HG02642 (cell line): ENCODE measurements around the gene SH2D4B.
"Not testable (repeated sequence)": the region's sequence is repeated elsewhere in the genome, so short reads cannot be mapped to it uniquely, and the experiment has no call there.

Experiments
- ATAC-seq: cut with Tn5 transposase; IDR thresholded peaks from one replicate; pipeline ENCODE4 v1.9.1; 2021; ENCODE audit warnings: mild to moderate bottlenecking; ENCODE audit not compliant: unreplicated experiment, poor library complexity

Gene SH2D4B

DNA sequence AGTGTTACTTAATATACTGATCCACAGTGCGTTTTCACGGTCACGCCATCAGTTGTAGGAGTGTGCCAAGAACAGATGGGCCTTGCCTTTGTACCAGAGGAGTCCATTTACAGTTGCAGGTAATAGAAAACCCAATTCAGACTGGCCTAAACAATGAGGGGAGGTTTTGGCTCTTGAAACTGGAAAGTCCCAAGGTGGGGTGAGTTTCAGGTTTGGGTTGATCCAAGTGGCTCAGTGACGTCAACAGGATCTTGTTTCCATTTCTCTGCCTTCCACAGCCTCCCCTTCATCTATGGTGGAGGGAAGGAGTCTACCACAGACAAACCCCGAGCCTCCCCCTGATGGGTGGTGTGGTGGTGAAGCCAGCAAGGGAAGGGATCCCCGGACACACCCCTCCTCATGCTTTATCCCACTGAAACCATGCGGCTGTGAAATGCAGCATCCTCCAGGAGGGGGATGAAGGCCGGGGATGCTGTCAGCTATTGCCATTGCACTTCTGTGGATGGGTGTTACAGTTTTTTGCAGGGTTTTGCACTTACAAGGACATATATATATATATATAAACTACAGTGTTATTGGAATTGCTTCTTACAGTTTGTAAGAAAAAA is 14.8 kb upstream of the SH2D4B start:
- ATAC-seq, result no peak

DNA sequence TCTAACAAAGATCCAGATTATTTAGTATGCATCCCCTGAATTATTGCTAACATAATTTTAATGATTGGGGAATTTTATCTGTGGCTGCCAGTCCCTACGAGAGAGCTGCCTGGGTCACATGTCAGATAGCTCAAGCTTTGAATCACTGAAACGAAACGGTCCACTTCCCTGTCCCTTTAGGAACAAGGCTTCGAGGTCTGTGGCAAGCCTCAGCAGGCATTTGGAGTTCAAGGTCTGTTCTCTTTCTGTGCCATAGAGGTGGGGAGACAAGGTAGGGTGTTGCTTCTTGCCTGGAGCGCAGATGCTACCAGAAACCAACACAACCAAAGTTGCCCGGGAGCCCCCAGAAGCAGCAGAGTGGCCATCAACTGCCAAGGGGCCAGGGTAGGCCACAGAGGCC is 13.9 kb upstream of the SH2D4B start:
- ATAC-seq, result no peak

DNA sequence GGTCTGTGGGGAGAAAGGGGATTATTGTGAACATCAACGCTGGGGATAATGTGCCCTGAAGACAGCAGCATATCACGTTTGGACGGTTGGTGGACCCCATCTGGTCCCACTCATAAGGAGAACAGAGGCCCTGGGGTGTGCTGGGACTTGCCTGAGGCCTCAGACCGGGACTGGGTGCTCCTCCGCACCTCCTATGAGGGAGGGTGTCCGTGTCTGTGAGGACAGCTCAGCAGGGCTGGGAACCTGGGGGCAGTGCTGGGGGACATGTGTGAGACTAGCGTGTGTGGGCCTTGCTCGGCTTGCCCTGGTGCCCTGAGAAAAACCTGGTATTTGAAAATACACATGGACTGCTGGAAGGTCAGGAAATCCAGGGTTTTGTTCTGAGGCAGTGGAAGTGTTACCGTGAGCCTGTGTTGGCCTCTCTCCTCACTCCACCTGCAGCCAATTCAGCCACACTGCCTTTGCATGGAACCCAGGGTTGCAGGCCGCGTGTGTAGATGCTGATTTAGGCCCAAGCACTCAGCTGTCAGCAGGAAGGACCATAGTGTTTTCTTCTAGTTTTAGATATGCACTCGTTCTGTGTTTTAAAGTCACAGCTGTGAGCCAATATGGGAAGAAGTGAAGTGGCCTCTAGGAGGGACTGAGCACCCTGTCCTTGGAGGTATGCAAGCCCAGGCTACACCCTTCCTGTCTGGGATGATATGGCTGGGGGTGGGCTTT is 13.4 kb upstream of the SH2D4B start:
- no peak for ATAC-seq

DNA sequence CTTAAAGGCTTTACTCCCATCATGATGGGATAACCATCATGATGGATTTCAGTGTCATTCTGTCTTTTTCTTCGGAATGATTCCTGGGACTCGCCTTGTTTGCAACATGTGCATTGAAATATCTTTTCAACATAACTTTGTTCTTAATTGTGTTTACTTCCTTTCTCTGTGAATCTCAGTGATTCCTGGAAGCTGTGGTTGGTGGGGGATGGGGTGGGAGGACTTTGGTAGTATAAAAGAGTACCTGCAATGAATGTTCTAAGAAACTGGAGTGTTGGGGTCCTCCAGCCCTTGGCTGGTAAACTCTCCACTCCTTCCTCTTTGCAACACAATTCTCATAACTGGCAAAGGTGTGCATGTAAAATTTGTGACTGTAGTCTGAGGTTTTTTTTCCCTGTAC is 11.5 kb upstream of the SH2D4B start:
- ATAC-seq, result no peak

DNA sequence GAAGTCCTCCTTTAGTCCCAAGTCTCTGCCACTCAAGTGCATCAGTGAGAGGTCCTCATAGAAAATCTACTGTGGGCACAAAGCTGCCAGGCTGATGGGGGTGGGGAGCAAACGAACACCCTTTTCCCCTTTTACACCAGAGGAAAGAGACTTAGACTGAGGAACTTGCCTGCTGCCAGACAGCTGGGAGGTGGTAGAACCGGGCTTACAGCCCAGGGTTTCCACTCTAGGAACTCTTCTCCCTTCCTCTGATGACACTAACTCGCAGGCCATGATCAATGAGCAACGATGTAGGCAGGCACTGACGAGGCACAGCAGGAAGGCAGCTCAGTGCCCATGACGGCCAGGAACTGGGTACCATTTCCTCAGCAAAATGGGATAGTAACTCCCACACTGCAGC is 11.0 kb upstream of the SH2D4B start:
- no peak for ATAC-seq

DNA sequence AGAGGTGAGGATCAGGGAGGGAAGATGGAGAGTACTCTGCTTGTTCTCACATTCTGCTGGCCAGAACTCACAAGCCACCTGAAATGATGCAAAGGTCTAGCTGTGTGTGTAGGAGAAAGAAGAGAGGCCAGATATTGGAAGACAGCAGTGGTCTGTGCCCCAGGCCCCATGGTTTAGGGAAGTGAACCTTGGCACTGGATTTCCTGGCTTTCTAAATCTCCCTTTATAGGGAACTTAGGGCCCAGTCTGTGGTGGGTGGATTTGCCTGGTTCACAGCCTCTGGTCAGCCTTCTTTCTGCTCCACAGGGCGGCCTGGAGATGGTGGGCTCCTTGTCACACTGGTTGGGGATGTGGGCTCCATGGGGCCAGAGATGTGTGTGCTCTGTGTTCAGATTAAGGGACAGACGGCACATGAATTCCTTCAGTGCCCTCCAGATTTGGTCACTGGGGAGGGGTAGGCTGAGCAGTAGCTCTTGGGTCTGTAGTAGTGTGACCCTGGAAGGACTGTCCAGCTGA is 9.5 kb upstream of the SH2D4B start:
- ATAC-seq, result no peak

DNA sequence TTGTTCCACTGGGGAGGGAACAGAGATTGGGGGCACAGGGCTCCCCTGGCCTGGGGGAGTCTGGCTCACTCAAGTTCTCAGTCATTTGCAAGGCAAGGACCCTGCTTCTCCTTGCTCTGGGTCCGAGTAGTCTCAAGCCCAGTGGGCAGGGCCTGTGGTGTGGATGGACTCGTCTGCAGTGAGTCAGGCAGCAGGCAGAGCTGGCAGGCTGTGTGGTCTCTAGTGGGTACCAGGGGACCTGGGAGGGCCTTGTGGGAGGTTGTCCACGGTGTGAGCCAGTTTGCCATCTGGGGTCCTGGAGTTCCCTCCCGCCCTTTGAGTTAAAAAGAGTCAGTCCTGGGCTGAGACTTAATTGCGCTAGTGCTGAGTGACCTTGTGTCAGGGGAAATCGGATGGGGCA is 8.8 kb upstream of the SH2D4B start:
- no peak for ATAC-seq

DNA sequence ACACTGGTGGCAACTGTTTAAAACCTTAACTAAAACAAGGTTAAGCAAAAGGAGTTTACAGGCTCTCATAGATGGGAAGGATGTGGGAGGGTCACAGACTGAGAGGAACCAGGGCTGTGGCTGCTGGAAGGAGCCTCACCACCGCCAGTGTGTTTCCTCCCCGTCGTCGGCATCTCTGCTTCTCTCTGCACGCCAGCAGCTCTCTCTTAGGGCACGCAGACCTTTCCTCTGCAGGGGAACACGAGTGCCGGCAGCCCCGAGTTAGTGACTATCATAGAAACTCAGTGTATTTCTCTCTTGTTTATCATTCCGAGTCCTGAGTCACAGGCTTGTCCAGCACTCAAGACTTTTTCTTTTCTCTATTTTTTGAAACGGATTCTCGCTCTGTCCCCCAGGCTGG is 8.1 kb upstream of the SH2D4B start:
- ATAC-seq, result no peak

DNA sequence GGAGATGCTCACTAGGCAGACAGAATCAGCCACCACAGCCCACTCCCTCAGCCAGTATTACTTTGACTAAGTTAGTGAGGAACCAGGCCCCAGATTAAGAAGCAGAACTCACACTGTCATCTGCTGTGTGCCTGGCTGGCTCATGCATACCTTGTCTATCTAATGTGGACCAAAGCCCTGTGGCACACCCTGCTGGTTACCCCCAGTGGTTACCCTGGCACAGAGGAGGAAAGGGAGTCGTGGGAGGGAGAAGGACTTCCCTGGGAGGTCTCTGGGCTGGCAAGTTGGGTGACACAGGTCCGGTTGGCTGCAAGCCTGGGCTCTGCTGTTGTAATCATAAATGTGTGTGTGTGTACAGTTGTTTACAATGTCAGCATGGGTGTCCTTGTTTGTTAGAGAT is 7.5 kb upstream of the SH2D4B start:
- ATAC-seq, result peak; percentile 39

DNA sequence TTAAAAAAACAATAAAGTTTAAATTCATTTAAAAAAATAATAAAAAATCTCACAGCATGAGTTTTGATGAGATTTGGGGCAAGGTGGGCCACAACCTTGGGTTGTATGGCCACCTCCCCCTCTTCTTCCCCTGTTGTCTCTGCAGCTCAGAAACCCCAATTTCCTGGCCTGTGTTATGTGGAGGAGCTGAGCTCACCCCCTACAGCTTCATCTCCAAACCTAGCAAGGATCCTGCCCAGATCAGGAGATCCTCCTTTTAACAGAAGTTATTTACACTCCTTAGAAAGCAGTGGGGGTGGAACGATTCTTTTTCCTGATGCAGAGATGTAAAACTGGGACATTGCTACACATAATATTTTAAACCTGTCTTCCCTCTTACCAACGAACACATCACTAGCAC is 6.9 kb upstream of the SH2D4B start:
- ATAC-seq, result no peak

DNA sequence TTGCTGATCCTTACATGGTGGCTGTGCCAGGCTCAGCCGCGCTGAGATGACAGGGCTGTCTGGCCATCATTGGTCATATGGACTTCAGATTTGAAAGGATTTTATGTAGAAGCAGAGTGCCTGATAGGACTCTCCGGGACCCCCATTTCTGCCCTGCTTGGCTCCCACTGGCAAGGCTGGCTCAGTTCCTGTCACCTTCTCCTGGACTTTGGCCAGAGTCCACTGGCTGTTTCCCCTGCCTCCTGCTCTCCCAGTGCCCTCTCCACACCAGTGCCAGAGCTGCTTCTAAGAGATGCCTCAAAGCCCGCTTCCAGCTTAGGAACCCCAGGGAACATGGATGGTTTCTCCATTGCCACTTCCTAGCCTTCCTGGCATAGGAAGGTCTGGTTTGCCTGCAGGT is 5.1 kb upstream of the SH2D4B start:
- ATAC-seq, result no peak

DNA sequence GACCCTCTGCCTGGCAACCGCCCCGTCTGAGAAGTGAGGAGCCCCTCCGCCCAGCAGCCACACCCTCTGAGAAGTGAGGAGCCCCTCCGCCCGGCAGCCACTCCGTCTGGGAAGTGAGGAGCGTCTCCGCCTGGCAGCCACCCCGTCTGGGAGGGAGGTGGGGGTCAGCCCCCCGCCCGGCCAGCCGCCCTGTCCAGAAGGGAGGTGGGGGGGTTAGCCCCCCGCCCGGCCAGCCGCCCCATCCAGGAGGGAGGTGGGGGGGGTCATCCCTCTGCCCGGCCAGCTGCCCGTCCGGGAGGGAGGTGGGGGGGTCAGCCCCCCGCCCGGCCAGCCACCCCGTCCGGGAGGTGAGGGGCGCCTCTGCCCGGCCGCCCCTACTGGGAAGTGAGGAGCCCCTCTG is 3.6 kb upstream of the SH2D4B start:
- not testable (repeated sequence) for ATAC-seq

DNA sequence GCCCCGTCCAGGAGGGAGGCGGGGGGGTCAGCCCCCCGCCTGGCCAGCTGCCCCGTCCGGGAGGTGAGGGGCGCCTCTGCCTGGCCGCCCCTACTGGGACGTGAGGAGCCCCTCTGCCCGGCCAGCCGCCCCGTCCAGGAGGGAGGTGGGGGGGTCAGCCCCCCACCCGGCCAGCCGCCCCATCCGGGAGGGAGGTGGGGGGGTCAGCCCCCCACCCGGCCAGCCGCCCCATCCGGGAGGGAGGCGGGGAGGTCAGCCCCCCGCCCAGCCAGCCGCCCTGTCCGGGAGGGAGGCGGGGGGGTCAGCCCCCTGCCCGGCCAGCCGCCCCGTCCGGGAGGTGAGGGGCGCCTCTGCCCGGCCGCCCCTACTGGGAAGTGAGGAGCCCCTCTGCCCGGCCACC is 3.1 kb upstream of the SH2D4B start:
- not testable (repeated sequence) for ATAC-seq

DNA sequence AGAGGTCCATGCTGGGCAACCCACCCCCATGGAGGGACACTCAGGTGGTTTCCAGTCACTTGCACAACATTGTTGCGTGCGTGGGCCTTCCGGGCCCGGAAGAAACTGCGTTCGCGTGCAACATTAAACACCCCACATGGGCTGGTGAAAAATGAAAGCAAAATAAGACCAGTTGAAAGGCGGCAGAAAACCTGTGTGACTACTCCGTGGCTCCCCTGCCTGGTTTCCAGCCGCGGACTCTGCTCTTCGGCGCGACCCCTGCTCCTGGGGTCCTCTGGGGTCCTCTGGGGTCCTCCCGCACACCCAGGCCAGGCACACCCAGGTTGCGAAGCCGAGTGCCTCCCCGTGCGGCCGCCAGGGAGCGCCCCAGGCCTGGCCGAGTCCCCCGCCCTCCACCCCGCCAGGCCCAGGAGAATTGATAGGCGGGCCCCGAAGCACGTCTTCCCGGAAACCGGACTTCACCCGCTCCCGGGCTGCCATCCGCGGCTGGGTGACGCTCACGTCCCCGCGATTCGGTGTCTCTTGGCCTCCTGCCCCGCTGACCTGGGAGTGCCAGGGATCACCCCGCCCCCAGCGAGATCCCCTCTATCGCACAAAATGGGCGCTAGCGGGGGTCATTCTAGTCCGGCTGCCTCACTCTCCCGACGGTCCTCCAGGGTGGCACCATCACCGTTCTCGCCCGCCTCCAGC is 1.9 kb upstream of the SH2D4B start:
- peak; percentile 89 for ATAC-seq

DNA sequence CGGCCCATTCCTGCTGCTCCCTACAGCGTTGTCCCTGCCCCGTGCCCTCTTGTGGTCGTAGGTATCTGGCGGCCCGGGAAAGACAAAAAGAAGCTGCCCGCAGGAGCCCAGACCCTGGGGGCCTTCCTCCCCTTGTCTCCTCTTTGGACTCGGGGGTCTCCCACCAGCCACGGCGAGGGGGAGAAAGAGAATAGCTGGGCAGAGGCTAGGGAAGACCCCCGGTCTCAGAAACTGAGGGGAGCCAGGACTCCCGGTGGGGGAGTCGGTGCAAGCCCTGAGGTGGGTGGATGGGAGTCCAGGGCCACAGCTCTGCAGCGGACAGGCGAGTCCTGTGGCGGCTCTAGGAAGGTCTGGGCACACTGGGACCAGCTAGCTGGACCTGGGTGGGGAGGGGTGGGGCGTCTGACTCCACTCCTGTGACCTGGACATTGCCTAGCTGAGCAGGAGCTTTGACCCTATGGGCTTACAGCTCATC is 1.3 kb upstream of the SH2D4B start:
- ATAC-seq, result no peak

DNA sequence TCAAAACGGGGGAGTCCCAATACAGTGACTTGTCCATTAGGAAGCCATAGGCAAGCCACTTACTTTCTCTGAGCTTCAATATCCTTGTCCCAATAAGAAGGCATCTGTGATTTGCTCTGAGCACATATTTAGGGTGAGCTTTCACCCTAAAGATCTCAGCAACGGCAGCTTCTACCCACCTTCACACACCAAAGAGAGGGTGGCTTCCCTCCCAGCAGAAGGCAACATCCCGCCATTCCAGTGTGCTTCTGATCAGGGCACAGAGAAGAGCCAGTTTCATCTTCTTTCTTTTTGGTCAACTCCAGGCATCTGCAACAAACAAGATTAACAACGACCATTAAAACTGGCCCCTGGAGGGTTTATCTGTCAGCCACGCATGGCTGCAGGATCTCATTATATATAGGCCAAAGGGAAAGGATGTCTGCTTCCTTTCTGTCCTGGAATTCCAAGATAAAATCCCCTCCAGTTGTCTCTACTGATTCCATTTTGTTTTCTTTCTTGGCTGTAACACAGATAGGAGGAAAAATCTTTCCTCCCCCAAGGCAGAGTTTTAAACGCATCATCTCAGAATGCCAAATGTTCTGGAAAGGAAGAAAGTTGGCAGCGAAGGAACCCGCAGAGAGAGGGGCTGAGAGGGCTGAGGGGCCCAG is 491 bp upstream of the SH2D4B start:
- ATAC-seq, result no peak

DNA sequence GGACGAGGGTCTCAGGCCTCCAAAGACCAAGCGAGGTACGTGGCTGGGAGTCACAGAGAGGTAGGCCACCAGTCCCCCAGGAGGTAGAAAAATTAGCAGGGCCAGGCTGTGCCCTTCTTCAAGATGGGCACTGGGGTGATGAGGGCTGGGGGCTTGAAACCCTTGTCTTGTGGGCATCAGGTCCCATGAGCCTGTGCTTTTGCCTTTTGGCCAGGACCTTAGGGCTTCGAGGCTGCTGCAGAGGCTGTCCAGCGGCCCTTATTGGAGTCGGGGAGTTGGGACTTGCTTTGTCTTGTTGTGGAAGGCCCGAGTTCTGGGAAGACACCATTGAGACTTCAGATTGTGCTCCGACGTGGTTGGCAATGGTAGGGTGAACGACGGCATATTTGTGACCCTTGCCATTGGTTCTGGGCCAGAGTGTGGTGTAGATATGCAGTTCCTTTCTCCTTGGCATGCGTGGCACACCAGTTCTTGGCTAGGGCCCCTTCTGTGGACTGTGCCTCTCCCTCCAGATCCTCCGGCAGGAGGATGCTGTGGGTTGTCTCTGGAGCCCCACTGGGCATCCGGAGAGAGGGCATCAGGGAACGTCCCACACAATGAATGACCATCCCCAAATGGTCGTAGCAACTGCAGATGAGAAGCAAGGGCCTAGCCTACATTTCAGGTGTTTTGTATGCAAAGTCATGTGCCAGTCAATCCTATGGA is 931 bp downstream of the SH2D4B start:
- no peak for ATAC-seq

DNA sequence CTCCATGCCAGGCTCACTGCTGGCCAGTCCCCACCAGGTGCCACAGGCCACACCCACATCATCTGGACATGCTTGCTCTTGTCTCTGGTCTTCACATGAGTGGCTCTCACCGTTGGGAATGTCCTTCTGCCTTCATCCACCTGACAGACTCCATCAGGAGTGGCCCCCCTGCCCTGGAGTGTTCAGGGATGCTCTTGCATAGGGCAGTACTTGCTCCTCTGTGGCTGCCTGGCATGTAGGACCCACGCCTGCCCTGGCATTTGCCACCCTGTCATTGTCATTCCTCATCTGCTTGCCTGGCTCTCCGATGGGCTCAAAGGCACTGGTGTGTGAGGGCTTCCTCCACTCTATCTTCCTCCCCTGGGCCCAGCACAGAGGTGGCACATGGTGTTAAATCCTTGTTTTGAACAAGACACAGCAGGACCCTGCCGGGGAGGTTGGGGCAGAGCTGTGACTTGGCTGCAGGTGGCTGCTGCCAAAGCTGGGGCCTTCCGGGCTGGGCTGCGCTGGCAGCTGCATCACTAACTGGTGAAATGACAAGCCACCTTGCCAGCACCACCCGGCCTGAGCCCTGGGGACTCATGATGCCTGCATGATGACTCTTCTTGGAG is 1.8 kb downstream of the SH2D4B start:
- ATAC-seq, result no peak

DNA sequence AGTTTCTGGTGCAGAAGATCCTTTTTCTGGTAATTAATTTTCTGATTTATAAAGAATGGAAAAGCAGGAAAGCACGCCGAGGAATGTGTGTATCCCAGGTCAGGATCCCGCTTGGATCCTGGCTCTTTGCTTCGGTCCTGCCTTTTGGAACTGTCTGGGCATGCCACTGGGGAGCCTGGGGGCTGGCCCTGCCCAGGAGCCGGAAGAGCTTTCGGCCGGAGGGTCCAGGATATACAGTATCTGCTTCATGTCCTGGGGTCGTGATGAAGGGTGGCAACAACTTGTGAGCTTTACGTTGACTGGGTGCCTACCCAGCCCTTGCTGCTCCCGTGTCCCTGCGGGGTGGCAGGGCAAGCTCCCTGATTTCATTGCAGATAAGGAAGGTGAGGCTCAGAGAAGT is 2.4 kb downstream of the SH2D4B start:
- no peak for ATAC-seq

DNA sequence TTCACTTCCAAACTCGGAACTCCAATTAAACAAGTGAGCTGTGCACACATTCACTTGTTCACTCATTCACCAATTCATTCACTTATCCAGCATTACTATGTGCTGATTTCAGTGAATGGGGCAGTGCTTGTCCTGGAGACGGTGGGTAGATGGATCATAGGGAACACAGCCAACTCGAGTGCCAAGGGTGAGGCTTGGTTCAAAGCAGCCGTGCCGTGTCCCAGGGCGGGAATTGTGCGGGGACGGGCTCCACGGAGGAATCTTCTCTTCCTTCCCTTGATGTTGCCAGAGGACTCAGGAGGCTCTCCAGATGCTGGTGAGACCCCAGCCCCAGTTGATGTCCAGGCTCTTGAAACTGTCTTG is 2.9 kb downstream of the SH2D4B start:
- ATAC-seq, result no peak
